SW480 (cell line): ENCODE results near the gene MYOF.
"Not testable (repeated sequence)": the region's sequence is repeated elsewhere in the genome, so short reads cannot be mapped to it uniquely, and the experiment has no call there.

ENCODE experiments used
- DNase-seq: peaks from one replicate; pipeline ENCODE4 v3.0.0-alpha.2; 2016; ENCODE audit warnings: low spot score

Gene MYOF

DNA sequence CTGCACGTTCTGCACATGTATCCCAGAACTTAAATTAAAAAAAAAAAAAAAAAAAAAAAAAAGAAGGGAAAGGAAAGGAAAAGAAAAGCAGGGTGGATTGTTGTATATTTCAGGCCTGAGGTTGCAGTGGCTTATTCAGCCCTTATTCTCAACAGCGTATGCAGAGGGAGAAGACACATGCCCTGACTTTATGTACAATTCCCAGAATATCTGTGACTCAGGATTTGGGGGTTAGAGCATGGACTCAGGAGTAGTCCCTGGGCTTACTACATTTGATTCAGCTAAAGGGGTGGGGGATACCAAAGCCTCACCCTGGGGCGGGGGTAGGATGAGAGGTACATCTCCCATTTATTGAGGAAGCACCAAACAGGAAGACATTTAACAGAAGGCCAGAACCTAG, 137.4 kb downstream of the MYOF start:
- DNase-seq = no peak

DNA sequence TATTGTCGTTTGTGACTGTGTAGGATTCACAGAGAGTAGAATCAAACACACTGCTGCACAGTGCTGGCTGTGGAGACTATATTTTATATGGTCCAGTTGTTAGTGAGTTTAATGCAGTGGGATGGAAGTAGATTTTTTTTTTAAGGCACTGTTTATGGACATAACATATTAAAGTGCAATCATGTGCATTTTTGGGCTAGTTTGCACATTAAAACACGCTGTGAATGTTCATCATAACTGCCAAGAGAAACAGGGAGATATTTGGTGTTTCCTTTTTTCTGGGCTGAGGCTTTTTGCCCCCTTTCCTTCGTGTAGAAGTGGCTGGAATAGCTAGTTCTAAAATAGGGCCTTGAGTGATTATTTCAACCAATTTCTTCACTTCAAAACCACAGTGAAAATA, 139.2 kb downstream of the MYOF start:
- DNase-seq = no peak

DNA sequence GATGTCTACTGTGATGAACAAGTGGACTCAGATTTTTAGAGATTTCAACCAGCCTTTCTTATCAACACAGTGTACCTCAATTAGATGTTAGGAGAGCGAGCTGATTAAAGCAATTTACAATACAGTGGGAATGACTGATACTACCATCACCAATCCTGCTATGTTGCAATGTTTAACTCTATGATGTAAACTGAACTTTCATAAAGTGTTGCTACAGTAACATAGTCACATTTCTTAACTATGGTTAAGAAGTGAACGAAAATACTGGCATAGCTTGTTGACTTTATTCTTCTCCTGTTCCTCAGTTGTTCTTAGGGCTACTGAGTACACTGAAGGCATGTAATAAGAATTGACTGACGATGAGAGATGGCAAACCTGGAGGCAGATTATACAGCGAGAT, 139.8 kb downstream of the MYOF start:
- no peak for DNase-seq

DNA sequence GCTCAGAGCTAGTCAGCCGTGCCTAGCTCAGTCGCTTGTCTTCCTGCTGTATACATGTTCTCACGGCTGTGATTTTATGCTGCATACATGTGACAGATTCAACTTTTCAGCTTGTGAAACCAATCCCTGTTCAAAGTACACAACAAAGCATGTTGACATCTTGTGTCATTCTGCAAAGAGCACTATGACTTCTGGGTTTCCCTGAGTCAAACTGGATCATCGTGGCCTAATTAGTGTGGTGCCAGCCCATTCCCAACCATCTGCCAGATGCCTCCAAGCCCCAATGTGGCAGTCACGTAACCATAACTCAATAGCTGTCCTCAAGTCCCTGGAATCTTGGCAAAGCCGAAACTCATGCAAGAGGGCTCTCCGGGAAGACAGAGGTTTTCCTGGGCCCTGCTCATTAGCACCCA, 144.8 kb downstream of the MYOF start:
- DNase-seq = no peak

DNA sequence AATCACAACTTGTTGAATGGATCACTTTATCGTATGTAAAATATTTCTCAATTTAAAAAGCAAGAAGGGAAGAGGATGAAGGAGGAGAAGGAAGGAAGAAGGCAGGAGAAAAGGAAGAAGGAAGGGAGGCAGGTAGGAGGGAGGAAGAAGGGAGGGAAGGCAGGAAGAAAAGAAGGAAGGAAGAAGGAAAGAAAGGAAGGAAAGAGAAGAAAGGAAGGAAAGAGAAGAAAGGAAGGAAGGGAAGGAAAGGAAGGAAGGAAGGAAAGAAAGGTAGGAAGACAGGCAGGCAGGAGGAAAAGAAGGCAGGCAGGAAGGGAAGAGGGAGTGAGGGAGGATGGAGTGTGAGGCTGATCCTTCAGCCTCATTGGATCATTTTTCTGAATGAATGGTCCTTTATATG, 145.5 kb downstream of the MYOF start:
- DNase-seq = no peak

DNA sequence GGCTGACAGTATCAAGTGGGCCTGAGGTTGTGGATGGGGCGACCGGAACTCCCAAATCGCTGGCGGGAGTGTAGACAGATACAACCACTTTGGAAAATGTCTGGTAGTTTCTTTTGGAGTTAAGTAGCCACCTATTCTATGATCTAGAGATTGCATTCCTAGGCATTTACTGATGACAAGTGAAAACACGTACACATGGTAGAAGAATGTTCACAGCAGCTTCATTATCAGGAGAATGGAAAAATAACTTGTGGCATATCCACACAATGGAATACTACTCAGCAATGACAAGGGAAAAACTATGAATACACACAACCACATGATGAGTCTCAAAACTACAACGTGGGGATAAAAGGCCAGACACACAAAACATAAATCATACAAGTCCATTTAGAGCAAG, 146.0 kb downstream of the MYOF start:
- no peak for DNase-seq

DNA sequence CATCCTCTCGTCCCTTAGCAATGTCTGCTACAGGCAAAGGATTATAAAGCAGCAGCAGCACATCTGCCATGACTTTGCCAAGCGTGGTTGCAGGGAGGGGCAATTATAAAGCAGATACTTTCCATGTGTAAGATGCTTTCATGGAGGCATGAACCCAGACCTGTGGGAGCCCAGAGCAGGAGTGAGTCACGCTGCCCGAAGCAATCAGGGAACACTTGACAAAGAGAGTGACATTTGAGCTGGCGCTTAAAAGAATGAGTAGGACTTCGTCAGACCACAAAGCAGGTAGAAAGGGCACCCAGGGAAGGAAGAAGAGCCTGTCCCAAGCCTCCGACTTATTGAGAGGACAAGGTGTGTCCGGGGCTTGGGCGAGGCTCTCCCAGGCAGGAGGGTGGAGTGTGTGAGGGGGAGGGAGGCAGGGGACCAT, 147.2 kb downstream of the MYOF start:
- DNase-seq = peak; percentile 86

DNA sequence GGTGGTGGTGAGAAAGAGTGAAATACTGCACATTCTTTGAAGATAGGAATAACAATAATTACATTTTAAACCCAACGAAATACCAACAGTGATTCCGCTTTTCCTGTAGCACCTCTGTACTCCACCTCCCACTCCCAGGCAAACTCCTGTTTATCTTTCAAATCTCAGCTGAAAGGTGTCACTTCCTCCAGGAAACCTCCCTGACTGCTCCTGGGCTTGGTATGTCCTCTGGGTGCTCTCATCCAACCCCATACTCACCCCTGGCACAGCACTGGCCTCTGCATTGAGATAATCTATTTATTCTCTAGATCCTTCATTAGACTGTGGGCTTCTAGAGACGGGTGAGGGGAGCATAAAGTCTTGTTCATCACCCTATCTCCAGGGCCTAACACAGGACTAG, 148.0 kb downstream of the MYOF start:
- DNase-seq = no peak

DNA sequence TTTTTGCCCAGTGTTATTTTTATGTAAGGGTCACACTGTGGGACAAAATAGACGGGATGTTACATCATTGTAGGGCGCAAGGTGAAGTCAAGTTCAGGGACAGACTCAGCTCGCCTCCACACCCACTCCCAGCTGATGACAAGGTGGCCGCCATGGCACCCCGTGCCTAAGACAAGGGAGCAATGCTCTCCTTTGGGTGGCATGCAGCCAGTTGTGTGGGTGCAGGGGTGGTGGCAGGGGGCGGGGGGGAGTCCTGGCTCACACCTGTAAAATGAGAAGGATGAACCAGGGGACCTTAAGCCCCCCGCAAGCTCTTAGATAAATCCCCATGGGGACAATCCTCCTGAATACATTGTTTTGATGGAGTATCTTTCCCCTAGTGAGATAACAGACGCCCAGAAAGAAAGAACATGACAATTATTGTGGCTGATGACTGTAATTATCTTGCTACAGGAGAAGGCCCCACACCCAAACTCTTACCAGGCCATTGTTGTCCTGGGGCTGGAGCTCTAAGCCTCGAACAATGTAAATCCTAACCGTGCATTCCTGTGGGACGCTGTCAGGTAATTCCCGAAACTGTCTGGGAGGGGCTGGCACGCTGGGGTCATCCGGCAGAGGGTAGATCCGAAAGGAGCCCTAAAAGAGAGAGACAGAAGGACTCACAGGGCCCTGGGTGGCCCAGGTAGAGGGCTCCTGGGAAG, 148.7 kb downstream of the MYOF start:
- peak; percentile 58 for DNase-seq

DNA sequence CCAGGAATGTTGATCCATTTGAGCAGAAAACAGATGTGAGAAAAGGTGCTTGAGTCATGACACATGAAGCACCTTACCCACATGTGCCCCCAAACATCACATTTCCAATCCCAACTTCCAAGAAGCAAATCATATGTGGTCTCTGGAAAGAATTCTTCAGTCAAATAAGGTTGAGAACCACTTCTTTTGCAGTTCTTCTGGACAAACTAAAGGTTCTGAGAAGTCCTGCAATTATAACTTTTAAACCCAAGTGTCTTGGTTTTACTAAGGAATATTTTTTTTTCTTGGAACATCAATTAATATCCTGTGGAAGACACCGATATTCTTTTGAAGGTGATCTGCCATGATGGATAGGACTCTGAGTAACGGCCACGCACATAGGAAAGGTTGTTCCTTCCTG, 151.3 kb downstream of the MYOF start:
- no peak for DNase-seq

DNA sequence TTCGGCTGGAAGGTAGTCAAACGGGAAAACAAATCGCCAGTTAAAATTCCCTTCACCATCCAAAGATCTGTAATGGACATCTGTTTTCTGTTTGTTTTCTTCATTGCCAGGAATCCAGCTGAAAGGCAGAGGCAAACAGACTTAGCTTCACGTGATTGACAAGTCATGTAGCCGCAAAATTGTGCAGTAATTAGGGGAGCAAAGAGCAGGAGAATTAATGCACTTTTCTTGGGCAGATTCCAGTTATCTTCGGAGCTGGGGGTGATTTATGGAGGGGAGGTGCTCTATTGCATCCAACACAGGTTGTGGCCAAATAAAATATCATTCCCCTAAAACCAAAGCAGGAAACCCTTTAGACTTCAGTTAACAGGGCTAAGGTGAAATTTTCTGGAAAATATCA, 162.2 kb downstream of the MYOF start:
- no peak for DNase-seq

DNA sequence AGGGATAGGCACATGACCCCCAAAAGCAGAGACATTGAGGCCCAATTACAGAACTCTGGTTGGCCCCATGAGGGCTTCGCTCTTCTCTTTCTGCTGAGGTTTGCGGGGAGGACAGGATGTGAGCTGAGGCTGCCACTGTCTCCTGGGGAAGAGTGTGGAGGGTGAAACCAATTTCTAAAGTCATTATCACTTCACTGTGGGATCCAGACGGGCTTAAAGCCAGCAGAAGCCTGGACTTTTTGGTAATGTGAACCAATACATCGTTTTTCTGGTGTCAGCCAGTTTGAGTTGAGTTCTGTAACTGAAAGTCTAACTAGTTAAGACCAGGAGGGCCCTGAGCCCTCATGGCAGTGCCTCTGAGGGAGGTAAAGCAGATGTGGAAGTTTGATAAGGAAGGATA, 163.0 kb downstream of the MYOF start:
- DNase-seq = no peak

DNA sequence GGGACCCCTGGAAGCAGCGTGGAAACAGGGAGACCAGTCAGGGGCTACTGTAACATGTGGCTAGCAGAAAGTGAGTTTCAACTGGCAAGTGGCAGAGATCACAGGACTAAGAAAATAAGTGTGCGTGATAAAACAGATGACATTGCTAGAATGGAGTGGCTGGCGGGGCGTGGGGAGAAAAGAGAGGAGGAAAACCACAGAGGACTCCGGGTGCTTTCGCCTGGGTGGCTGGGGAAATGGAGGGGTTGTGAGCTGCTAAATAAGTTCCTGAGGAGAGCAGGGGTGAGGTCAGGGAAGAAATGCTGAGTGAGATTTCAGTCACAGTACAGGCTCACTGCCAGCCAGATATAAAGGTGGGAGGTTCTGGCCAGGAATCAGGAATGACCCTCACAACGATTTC, 166.9 kb downstream of the MYOF start:
- no peak for DNase-seq

DNA sequence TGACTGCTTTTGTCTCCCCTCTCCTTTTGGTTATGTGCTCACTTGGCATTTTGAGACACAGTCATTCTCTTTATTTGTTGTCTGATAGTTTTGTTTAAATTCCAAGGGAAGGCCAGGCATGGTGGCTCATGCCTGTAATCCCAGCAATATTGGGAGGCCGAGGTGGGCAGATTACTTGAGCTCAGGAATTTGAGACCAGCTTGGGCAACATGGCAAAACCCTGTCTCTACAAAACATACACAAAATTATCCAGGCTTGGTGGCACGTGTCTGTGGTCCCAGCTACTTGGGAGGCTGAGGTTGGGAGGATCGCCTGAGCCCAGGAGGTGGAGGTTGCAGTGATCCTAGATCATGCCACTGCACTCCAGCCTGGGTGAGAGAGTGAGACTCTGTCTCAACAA, 167.5 kb downstream of the MYOF start:
- not testable (repeated sequence) for DNase-seq

DNA sequence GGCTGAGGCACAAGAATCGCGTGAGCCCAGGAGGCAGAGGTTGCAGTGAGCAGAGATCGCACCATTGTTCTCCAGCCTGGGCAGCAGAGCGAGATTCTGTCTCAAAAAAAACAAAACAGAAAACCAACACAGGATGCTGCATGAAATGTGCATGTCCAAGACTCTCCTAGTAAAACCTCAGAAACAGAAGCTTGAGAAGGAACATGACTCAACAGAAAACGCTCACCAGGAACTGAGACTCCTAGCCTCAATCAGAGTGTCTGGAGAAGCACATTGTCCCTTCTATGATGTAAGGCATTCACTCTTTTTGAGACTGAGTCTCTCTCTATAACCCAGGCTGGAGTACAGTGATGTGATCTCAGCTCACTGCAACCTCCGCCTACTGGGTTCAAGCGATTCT, 168.3 kb downstream of the MYOF start:
- DNase-seq = no peak

DNA sequence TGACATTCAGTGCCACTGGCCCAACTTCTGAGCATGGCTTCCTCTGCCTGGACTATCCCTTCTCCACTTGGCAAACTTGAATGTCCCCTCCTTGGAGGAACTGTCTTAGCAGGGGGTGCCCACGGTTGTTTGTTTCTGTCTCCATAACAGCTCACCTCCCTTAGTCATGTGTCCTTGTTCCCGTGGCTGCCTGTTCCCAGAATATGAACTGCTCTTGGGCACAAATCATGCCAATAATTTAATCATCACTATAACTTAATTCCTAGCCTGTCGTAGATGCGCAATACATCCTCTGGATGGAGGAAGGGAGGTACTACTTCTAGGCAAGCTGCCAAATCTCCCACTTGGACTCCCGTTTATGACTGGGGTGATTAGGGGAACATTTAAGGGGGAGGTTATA, 173.1 kb downstream of the MYOF start:
- DNase-seq = no peak

DNA sequence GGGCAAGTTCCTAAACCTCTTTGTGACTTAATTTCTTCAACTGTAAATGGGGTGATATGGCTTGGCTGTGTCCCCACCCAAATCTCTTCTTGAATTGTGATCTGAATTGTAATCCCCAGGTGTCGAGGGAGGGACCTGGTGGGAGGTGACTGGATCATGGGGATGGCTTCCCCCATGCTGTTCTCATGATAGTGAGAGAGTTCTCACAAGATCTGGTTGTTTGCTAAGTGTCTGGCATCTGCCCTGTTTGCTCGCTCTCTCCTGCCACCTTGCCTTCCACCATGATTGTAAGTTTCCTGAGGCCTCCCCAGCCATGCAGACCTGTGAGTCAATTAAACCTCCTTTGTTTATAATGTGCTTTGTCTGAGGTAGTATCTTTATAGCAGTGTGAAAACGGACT, 177.0 kb downstream of the MYOF start:
- DNase-seq = no peak

DNA sequence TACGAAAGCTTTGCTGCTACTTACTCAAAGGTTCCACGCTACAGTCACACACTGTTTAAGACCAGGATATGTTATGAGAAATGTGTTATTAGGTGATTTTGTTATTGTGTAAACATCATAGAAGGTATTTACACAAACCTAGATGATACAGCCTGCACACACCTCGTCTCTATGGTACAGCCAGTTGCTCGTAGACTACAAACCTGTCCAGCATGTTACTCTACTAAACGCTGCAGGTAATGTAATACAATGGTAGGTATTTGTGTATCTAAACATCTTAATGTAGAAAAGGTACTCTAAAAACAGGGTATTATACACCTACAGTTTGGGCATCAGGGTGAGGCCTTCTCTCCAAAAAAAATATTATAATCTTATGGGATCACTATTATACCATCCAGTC, 181.2 kb downstream of the MYOF start:
- no peak for DNase-seq

DNA sequence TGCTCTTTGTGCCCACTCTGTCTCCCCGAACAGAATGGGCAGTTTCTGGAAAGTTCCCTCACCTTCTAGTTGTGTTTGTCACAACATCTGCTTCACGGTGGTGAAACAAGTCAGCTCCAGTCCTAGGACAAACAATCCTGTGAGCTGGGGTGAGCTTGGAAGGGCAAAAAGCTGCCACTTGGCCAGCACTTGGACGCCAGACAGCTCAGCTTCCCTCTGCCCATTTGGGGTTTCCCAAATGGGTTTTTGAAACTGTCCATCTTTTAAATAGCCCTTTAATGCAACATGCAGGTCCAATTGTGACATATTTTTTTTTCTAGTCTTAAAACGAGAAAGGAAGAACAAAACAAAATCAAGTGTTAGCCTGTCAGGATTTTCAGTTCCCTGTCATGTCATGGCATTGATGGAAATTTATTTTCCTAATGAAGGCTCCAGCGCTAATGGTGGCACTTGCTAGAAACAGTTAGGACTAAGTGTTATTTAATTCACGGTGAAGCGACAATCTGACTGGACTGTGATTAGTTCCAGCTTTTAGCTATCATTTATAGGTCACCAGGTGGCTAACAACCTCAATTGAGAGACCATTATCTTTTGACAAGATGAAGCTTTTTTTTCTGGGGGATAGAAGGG, 181.7 kb downstream of the MYOF start:
- no peak for DNase-seq

DNA sequence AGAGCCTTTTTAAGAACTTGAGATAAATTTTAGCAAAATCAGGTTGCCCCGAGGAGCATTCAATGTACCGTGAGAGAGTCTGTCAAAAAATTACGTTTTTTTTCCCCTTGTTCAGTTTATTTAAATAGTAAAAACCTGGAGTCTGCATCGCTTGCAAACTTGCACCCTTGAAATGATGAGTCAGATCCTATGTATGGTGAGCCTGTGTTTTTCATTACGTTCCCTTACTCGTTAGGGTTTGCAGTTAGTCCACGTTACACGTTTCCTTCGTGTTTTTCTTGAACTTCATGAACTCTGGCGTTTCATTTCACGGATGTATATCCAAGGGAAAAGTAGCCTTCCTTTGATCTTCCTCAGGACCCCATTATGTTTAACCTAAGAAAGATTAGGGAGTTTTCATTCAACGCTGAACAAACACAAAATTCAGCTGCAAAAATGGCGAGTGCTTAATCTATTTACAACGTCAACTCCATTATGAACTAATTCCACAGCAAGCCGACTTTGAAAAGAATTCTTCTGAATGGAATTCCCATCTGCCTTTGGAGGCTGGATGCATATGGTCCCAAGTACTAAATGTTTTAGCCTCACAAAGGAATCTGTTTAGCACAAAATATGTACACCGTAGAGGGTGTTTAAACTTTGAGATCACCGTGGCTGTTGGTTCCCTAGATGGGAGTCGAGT, 182.4 kb downstream of the MYOF start:
- no peak for DNase-seq

DNA sequence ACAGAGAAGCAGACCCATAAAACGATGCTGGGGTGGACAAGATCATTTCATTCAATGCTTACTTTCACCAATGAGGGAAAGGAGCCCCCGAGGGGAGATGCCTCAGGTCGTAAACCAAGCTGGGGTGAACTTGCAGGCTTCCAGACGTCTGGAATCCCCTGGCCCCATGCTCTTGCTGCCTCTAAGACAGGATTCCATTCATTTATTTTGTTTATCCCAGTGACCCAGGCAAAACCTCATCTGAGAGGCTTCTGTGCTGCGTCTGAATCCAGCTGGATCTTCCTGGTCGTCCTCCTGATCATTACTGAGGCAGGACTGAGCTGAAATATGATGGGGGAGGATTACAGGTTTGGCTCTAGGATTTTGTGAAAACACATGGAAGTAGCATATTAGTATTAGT, 182.9 kb downstream of the MYOF start:
- DNase-seq = no peak

DNA sequence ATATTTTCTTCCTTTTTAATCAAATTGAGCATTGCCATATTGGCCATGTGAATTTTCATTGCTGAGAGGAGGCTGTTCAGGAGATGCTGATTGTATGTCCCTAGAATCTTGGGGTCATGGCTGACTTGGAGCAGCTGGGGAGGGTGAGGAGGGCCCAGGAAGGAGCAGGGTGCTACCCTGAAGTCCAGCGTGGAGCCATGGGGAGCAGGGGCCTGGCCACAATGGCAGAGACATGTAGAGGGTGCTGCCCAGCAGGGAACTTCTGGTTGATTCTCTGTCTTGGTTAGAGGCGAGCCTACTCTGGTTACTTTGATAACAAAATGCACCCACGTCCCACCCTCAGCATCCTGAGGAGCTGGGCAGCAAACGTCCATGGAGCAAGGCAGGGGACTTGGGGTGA, 186.0 kb downstream of the MYOF start:
- DNase-seq = no peak

DNA sequence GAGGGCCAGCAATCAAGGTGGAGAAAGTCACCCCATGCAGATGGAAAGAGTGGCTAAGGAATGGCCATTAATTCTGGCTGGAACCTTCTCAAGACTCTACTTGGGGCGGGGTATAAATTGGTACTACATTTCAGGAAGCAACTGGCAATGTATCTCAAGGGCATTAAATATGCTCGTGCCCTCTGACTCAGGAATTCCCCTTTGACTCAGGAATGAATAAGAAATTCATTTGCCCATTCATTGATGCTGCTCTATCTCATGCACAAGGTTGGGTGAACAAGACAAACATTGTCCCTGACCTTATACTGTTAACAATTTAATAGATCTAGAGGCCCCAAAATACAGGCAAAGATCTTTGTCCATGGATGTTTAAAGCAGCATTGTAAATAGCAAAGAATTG, 188.1 kb downstream of the MYOF start:
- no peak for DNase-seq
